Measurements from ENCODE around the gene TMEM171. TPM values are rescaled to one million over a fixed set of nuclear protein-coding genes. Genes with fewer than 3 reads are reported as not detected.
A peak's percentile ranks its signal among the peaks of the same experiment; 100 is the strongest.

Gene TMEM171
- polyA plus RNA-seq, 1 donor (not counting 4 experiments of a cell fraction or from before 2014, with no cell fraction given), result 8.7 TPM

DNA sequence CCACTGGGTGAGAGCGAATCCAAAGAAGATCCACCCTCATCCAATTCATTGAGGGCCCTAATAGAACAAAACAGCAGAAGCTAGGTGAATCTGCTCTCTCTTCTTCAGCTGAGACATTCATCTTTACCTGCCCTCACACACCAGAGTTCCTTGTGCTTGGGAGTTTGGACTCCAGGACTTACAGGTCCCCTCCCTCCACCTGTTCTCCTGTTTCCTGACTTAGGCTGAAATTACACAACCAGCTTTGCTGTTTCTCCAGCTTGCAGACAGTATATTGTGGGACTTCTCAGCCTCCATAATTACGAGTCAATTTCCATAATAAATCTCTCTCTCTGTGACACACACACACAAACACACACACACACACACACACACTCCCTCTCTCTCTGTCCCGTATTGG is 19.1 kb downstream of the TMEM171 start:
- dilution Hi-C loops (cut with MboI; ENCODE audit: extremely low pct_ligation_motif_present, low sequenced_read_pairs), result no loop called here
- peak; percentile 13 for FAIRE-seq
- TF ChIP-seq EZH2 (IDR thresholded peaks at IDR 0.05; ENCODE audit: low read length), result no peak
- TF ChIP-seq, protein P1, sequence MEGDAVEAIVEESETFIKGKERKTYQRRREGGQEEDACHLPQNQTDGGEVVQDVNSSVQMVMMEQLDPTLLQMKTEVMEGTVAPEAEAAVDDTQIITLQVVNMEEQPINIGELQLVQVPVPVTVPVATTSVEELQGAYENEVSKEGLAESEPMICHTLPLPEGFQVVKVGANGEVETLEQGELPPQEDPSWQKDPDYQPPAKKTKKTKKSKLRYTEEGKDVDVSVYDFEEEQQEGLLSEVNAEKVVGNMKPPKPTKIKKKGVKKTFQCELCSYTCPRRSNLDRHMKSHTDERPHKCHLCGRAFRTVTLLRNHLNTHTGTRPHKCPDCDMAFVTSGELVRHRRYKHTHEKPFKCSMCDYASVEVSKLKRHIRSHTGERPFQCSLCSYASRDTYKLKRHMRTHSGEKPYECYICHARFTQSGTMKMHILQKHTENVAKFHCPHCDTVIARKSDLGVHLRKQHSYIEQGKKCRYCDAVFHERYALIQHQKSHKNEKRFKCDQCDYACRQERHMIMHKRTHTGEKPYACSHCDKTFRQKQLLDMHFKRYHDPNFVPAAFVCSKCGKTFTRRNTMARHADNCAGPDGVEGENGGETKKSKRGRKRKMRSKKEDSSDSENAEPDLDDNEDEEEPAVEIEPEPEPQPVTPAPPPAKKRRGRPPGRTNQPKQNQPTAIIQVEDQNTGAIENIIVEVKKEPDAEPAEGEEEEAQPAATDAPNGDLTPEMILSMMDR (optimal IDR thresholded peaks at IDR 0.05 in 1 of 3, IDR thresholded peaks at IDR 0.05 in 1 of 3, conservative IDR thresholded peaks at IDR 0.05 in 1 of 3; ENCODE audit: extremely low read depth in 1 of 3, insufficient read depth in 2 of 3, low read length in 3 of 3), result no peak
- peaks cover 8% of the 10 kb centered on the region for H3K4me1 ChIP-seq (ENCODE audit: control insufficient read depth, extremely low read depth, insufficient read depth, low read length)
- H3K79me2 ChIP-seq (ENCODE audit: control insufficient read depth, insufficient read depth, low read length), result no peaks in the 10 kb centered on the region
- H3K4me3 ChIP-seq (ENCODE audit: control insufficient read depth in 2 of 3, extremely low read depth in 1 of 3, insufficient read depth in 2 of 3, low read depth in 1 of 3, low read length in 3 of 3), result no peak overlapping the region
- H3K9me3 ChIP-seq (ENCODE audit: control insufficient read depth, low read depth, low read length), result no peaks in the 10 kb centered on the region
- no peak overlapping the region for H3K9ac ChIP-seq (ENCODE audit: control insufficient read depth, extremely low read depth, insufficient read depth, low read length)
- no peaks in the 10 kb centered on the region for H3K9me1 ChIP-seq (ENCODE audit: control insufficient read depth, extremely low read depth, insufficient read depth, low read length)
- H3K4me2 ChIP-seq (ENCODE audit: control insufficient read depth, extremely low read depth, insufficient read depth, low read depth, low read length), result no peak overlapping the region
- no peak for DNase-seq (ENCODE audit: low read depth, low spot score)
- no peaks in the 10 kb centered on the region for H3K36me3 ChIP-seq (ENCODE audit: control insufficient read depth in 2 of 2, extremely low read depth in 1 of 2, insufficient read depth in 2 of 2, low read length in 2 of 2)
- H2AFZ ChIP-seq (ENCODE audit: control insufficient read depth, low read length), result no peak overlapping the region
- no peak overlapping the region for H3K27ac ChIP-seq (ENCODE audit: control insufficient read depth, insufficient read depth, low read length)
- H4K20me1 ChIP-seq (ENCODE audit: control insufficient read depth, extremely low read depth, insufficient read depth, low read length), result no peaks in the 10 kb centered on the region
- H3K27me3 ChIP-seq (ENCODE audit: control insufficient read depth, extremely low read depth, insufficient read depth, low read length), result no peaks in the 10 kb centered on the region

GRCh38 chr5:73140801-73141200 is 20.4 kb downstream of the TMEM171 start:
- no peak overlapping the region for H3K4me2 ChIP-seq (ENCODE audit: control insufficient read depth, extremely low read depth, insufficient read depth, low read depth, low read length)
- H3K9me1 ChIP-seq (ENCODE audit: control insufficient read depth, extremely low read depth, insufficient read depth, low read length), result no peaks in the 10 kb centered on the region
- no peak overlapping the region for H3K9ac ChIP-seq (ENCODE audit: control insufficient read depth, extremely low read depth, insufficient read depth, low read length)
- dilution Hi-C loops (cut with MboI; ENCODE audit: extremely low pct_ligation_motif_present, low sequenced_read_pairs), result no loop called here
- TF ChIP-seq EZH2 (IDR thresholded peaks at IDR 0.05; ENCODE audit: low read length), result no peak
- TF ChIP-seq, protein P1 (optimal IDR thresholded peaks at IDR 0.05 in 1 of 3, IDR thresholded peaks at IDR 0.05 in 1 of 3, conservative IDR thresholded peaks at IDR 0.05 in 1 of 3; ENCODE audit: extremely low read depth in 1 of 3, insufficient read depth in 2 of 3, low read length in 3 of 3), result no peak
- peaks cover 8% of the 10 kb centered on the region for H3K4me1 ChIP-seq (ENCODE audit: control insufficient read depth, extremely low read depth, insufficient read depth, low read length)
- no peaks in the 10 kb centered on the region for H3K79me2 ChIP-seq (ENCODE audit: control insufficient read depth, insufficient read depth, low read length)
- FAIRE-seq, result no peak
- no peak overlapping the region for H3K27ac ChIP-seq (ENCODE audit: control insufficient read depth, insufficient read depth, low read length)
- H3K36me3 ChIP-seq (ENCODE audit: control insufficient read depth in 2 of 2, extremely low read depth in 1 of 2, insufficient read depth in 2 of 2, low read length in 2 of 2), result no peaks in the 10 kb centered on the region
- H3K4me3 ChIP-seq (ENCODE audit: control insufficient read depth in 2 of 3, extremely low read depth in 1 of 3, insufficient read depth in 2 of 3, low read depth in 1 of 3, low read length in 3 of 3), result no peak overlapping the region
- H3K9me3 ChIP-seq (ENCODE audit: control insufficient read depth, low read depth, low read length), result no peaks in the 10 kb centered on the region
- no peaks in the 10 kb centered on the region for H4K20me1 ChIP-seq (ENCODE audit: control insufficient read depth, extremely low read depth, insufficient read depth, low read length)
- H3K27me3 ChIP-seq (ENCODE audit: control insufficient read depth, extremely low read depth, insufficient read depth, low read length), result no peaks in the 10 kb centered on the region
- DNase-seq (ENCODE audit: low read depth, low spot score), result no peak
- no peak overlapping the region for H2AFZ ChIP-seq (ENCODE audit: control insufficient read depth, low read length)

All from keratinocyte (primary cell).